Heart right ventricle (tissue), 16 donors: ENCODE measurements around the gene VPS37C. TPM values are rescaled to one million over a fixed set of nuclear protein-coding genes. Genes with fewer than 3 reads are reported as not detected.

ENCODE experiments used
- ATAC-seq, 8 donors: fragments of 200-7000 bp; cut with Tn5 transposase; one replicate each; pipeline ENCODE4 v1.9.1; 2020; ENCODE audit warnings: mild to moderate bottlenecking in 8 of 8, moderate library complexity in 8 of 8, moderate number of reproducible peaks in 1 of 8
- DNase-seq, 2 donors: peaks; one replicate each; pipeline ENCODE4 v3.0.0-alpha.2; 2020
- H3K27ac ChIP-seq, 10 donors: fragments of 200-600 bp; sonication (generic) in 2 of 10; one replicate each; pipeline versions ENCODE4 v1.5.0 to v1.8.0; 2020 to 2022; ENCODE audit warnings: mild to moderate bottlenecking in 3 of 10
- H3K27me3 ChIP-seq, 7 donors: fragments of 200-600 bp; one replicate each; pipeline ENCODE4 v1.8.0; 2021 to 2022; ENCODE audit warnings: mild to moderate bottlenecking in 2 of 7
- H3K36me3 ChIP-seq, 9 donors: fragments of 200-600 bp; sonication (generic) in 1 of 9; one replicate each; pipeline versions ENCODE4 v1.5.0 to v1.8.0; 2020 to 2022; ENCODE audit warnings: mild to moderate bottlenecking in 2 of 9
- H3K4me1 ChIP-seq, 9 donors: fragments of 200-600 bp; sonication (generic) in 1 of 9; one replicate each; pipeline versions ENCODE4 v1.5.0 to v1.8.0; 2020 to 2022; ENCODE audit warnings: mild to moderate bottlenecking in 4 of 9
- H3K4me3 ChIP-seq, 10 donors: fragments of 200-600 bp; sonication (generic) in 2 of 10; one replicate each; pipeline versions ENCODE4 v1.5.0 to v1.8.0; 2020 to 2022; ENCODE audit warnings: mild to moderate bottlenecking in 7 of 10, moderate library complexity in 2 of 10
- H3K9me3 ChIP-seq, 11 donors: fragments of 200-600 bp in 10 of 11; sonication (generic) in 2 of 11; one replicate each; pipeline versions ENCODE4 v1.5.0 to v1.8.0; 2013 to 2022; ENCODE audit warnings: mild to moderate bottlenecking in 2 of 11, control low read depth in 1 of 11, moderate library complexity in 1 of 11
- CTCF ChIP-seq, 9 donors: fragments of 200-600 bp; sonication (generic) in 2 of 9; IDR thresholded peaks; one replicate each; pipeline versions ENCODE4 v1.5.0 to v1.8.0; 2021 to 2022; ENCODE audit warnings: antibody characterized with exemption in 9 of 9, mild to moderate bottlenecking in 5 of 9, moderate library complexity in 1 of 9
- WGBS, 2 donors: extraction: QIAGEN DNeasy Blood & Tissue Kit; methylation state at CpG; one replicate each; pipeline ENCODE4 v1.1.7; 2013; ENCODE audit warnings: inconsistent platforms in 1 of 2; 5-methylcytosine and 5-hydroxymethylcytosine counted together
- intact Hi-C, 10 donors: fragments of 100-400 bp; cut with DNase I; formaldehyde crosslinking; loops; one replicate each; pipeline versions ENCODE4 v1.11.1 to v1.14.2; 2022
- polyA plus RNA-seq, 2 donors: library from polyadenylated mRNA; stranded (reverse); fragments of 200-250 nt; gene quantifications; one replicate each; pipeline ENCODE4 v1.2.3, GENCODE V29; 2013
- total RNA-seq, 10 donors: library from RNA; stranded (reverse); fragmentation: NEBNext Ultra II Directional in 3 of 10; extraction: Animal tissue kit (Norgen Biotek cat#: 25700) in 3 of 10; gene quantifications; one replicate each; pipeline versions ENCODE4 v1.2.1 to v1.2.4, GENCODE V29; 2021 to 2023
- donor health status: Arrhythmogenic right ventricular cardiomyopathy.
- donor health status: ischemic (EF 13 %, LVEDD 7.1; RV severe dilation, severe dysfunction).
- donor health status: healthy with polysubstance abuse.
- donor health status: DM: no; HTN: yes; CAD: no.
- donor health status: DM: no; HTN: no; CAD: no.
- donor health status: ischemic (EF 25% LVEDD 6.9; RV normal size, moderate dysfunction).
- donor health status: ischemic (EF 25% LVEDD 5.7; RV mildly dilated, moderate dysfunction).
- donor health status: healthy.
- donor health status: DM: yes; HTN: yes; CAD: no.
- donor health status: Ischemic cardiomyopathy.
- donor health status: ischemic (EF 35%, LVEDD 5.7; RV mildly dilated, moderate dysfunction).
- donor health status: nonischemic (EF 11% LVEDD 7.7; RV severe dilation, severe dysfunction).
- donor health status: DM: yes; HTN: yes; CAD: no.
- donor health status: PGD.
- donor health status: ischemic (EF 29% LVEDD 5.4; RV normal size, mild dysfunction).
- donor health status: nonischemic (EF 23%, LVEDD 6.1; RV moderate dilation, normal function).

VPS37C gene
- total and polyA plus RNA-seq, 12 donors: 7.7 to 21.8 (median 15.5) TPM

GRCh38 chr11:61118004-61118403 is 43.2 kb downstream of the VPS37C start:
- intact Hi-C loops: loop anchor here in 1 of 10 donors (10.0 kb wide), 1 partner anchor 53 kb away; no protein-coding TSS in a partner anchor
- DNase-seq: no peak
- Histone ChIP-seq H3K9me3 (no peaks in the 10 kb centered on the region), H3K4me1 (peaks cover 0 to 13% (median 11%) of the 10 kb centered on the region in 9 donors), H3K36me3 (no peaks in the 10 kb centered on the region), H3K4me3 (no peak overlapping the region), H3K27ac (no peak overlapping the region), H3K27me3 (no peaks in the 10 kb centered on the region)
- 81 to 88% methylated on average over 9 of the region's 9 CpGs for WGBS, 2 donors
- TF ChIP-seq CTCF (IDR thresholded peaks at IDR 0.05): no peak
- no peak for ATAC-seq

GRCh38 chr11:61117168-61117520 is 44.1 kb downstream of the VPS37C start:
- 89 to 97% methylated on average over 2 of the region's 2 CpGs for WGBS, 2 donors
- no peaks in the 10 kb centered on the region for H3K9me3 ChIP-seq
- no peak overlapping the region for H3K27ac ChIP-seq
- H3K27me3 ChIP-seq: no peaks in the 10 kb centered on the region
- ATAC-seq: no peak
- TF ChIP-seq CTCF (IDR thresholded peaks at IDR 0.05): no peak
- H3K36me3 ChIP-seq: no peaks in the 10 kb centered on the region
- no peak for DNase-seq
- H3K4me3 ChIP-seq: no peak overlapping the region
- H3K4me1 ChIP-seq: peaks cover 0 to 13% (median 11%) of the 10 kb centered on the region in 9 donors
- intact Hi-C loops: loop anchor here in 1 of 10 donors (10.0 kb wide), 1 partner anchor 52 kb away; no protein-coding TSS in a partner anchor

- no peak for TF ChIP-seq CTCF (IDR thresholded peaks at IDR 0.05)
- peaks cover 0 to 13% (median 11%) of the 10 kb centered on the region in 9 donors for H3K4me1 ChIP-seq
- WGBS, 2 donors: 92 to 95% methylated on average over 7 of the region's 7 CpGs
- H3K4me3 ChIP-seq: no peak overlapping the region
- DNase-seq (no peak), ATAC-seq (no peak)
- H3K27ac ChIP-seq: no peak overlapping the region
- no peaks in the 10 kb centered on the region for H3K9me3 ChIP-seq
- intact Hi-C loops: loop anchor here in 1 of 10 donors (10.0 kb wide), 1 partner anchor 52 kb away; no protein-coding TSS in a partner anchor
- H3K27me3 ChIP-seq: no peaks in the 10 kb centered on the region
- H3K36me3 ChIP-seq: no peaks in the 10 kb centered on the region
Observed at GRCh38 chr11:61116426-61117167, 44.6 kb downstream of the VPS37C start.

GRCh38 chr11:61115498-61116224 is 45.6 kb downstream of the VPS37C start:
- Histone ChIP-seq H3K9me3 (no peaks in the 10 kb centered on the region), H3K27me3 (no peaks in the 10 kb centered on the region), H3K4me3 (no peak overlapping the region), H3K27ac (no peak overlapping the region), H3K36me3 (no peaks in the 10 kb centered on the region), H3K4me1 (peaks cover 0 to 5% (median 2%) of the 10 kb centered on the region in 9 donors)
- ATAC-seq (no peak), DNase-seq (no peak)
- WGBS, 2 donors: 85 to 88% methylated on average over 21 of the region's 21 CpGs
- no peak for TF ChIP-seq CTCF (IDR thresholded peaks at IDR 0.05)
- intact Hi-C loops: loop anchor here in 1 of 10 donors (10.0 kb wide), 1 partner anchor 51 kb away; no protein-coding TSS in a partner anchor
